ENCODE results near the gene LRPPRC.

The LRPPRC gene

DNA sequence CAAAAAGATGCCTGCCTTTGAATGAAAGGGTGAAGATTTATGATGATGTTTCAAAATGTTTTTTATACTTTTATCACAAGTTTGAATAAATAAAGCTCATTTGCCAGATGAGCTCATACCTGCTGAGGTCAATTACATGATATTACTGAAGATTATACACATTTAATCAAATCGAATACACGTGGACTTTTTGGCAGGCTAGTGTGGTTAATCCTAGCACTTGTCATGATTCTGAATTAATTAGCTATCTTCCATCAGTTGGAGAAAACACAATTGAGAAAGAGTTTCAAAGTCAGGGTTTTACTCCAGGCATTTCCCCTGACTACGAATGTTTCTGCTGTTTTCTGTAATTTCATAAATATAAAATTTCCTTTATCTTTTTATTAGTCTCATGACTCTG lies 54.4 kb downstream of the LRPPRC start:
- no peak for DNase-seq (ENCODE audit: low read depth)
- no peak overlapping the region for H3K4me3 ChIP-seq (ENCODE audit: low read depth, low read length)
- TF ChIP-seq, protein P1, sequence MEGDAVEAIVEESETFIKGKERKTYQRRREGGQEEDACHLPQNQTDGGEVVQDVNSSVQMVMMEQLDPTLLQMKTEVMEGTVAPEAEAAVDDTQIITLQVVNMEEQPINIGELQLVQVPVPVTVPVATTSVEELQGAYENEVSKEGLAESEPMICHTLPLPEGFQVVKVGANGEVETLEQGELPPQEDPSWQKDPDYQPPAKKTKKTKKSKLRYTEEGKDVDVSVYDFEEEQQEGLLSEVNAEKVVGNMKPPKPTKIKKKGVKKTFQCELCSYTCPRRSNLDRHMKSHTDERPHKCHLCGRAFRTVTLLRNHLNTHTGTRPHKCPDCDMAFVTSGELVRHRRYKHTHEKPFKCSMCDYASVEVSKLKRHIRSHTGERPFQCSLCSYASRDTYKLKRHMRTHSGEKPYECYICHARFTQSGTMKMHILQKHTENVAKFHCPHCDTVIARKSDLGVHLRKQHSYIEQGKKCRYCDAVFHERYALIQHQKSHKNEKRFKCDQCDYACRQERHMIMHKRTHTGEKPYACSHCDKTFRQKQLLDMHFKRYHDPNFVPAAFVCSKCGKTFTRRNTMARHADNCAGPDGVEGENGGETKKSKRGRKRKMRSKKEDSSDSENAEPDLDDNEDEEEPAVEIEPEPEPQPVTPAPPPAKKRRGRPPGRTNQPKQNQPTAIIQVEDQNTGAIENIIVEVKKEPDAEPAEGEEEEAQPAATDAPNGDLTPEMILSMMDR (IDR thresholded peaks at IDR 0.05; ENCODE audit: low read depth, low read length, missing control alignments) = no peak

DNA sequence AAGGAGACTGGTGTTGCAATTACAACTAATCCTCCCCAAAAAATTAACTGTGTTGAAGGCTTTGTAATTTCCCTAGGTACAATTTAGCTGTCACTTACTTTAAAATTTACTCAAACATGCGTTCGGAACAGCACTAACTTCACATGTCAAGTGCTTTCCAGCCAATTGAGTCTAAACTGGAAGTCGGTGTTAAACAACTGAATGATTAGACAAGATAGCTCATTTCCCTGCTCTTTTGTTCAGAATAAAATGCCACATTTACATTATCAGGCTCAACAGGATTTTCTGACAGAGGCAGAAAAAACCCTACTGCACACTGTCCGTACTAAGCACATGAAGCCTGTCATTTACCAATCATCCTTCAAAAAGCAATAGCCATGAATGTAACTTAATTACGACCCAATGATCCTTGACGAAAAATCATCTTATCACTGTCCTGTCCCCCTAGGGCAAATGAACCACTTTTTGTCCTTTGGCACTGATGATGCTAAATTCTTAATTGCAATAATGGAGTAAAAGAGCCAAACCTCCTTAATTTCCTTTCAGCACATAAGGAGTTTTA lies 56.0 kb downstream of the LRPPRC start:
- TF ChIP-seq, protein P1 (IDR thresholded peaks at IDR 0.05; ENCODE audit: low read depth, low read length, missing control alignments) = no peak
- no peak for DNase-seq (ENCODE audit: low read depth)
- no peak overlapping the region for H3K4me3 ChIP-seq (ENCODE audit: low read depth, low read length)

DNA sequence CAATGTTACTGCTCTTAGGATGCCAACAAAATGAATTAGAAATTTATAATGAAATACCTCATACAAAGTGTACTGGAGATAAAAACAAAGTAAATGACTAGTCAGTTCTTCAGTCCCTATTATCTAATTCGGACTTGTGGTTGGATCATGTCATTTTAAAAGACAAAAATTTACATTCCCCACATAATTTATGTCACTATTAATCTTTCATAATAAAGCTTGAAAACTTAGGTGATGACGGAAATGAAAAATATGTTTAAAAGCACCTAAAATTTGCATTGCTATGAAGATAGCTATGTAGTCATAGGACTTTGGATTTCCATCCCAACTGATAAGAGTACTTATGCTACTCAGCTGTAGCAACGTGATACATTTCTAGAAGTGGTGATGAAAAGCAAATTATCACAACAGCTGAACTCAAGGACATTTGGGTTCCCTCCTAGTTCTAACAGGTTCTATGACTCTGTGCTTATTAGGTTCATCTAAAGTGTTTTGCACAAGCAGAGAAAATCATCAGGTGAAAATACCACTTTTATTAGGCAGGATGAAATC lies 58.4 kb downstream of the LRPPRC start:
- no peak overlapping the region for H3K4me3 ChIP-seq (ENCODE audit: low read depth, low read length)
- TF ChIP-seq, protein P1 (IDR thresholded peaks at IDR 0.05; ENCODE audit: low read depth, low read length, missing control alignments) = no peak
- no peak for DNase-seq (ENCODE audit: low read depth)

DNA sequence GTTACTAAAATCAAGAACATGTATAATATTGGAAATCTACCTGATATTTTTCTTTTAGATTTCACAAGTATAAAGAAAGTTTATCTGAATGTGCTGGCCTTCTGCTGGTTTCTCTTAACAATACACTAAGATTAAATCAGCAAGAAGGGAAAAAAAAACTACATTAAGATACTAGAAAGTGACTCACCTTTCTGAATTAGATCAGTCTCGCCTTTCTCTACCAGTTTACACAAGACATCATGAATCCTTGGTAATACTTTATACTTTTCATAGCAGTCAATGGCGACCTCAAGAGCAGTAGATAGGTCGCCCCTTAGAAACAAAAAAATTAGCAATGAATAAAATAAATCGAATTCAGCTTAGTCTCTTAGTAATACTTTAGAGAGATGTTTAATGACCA lies 61.2 kb downstream of the LRPPRC start:
- TF ChIP-seq, protein P1 (IDR thresholded peaks at IDR 0.05; ENCODE audit: low read depth, low read length, missing control alignments) = no peak
- DNase-seq (ENCODE audit: low read depth) = no peak
- no peak overlapping the region for H3K4me3 ChIP-seq (ENCODE audit: low read depth, low read length)

DNA sequence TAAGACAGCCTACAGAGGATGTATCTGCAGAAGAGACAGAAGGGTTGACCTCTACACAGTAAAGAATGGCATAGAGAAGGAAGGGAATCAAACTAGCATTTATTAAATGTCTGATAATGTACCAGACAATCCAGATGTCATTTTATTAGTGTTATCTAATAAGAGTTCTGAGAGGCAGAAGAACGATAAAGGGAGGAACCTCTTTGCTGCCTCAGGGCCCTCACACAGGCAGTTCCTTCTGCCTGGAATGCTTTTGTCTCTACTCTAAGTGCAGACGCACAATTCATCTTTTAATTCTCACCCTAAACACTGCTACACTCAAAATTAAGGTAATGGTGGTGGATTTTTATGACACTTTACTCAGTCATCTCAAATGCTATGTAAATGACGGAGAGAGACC lies 64.5 kb downstream of the LRPPRC start:
- H3K4me3 ChIP-seq (ENCODE audit: low read depth, low read length) = no peak overlapping the region
- DNase-seq (ENCODE audit: low read depth) = no peak
- TF ChIP-seq, protein P1 (IDR thresholded peaks at IDR 0.05; ENCODE audit: low read depth, low read length, missing control alignments) = no peak

DNA sequence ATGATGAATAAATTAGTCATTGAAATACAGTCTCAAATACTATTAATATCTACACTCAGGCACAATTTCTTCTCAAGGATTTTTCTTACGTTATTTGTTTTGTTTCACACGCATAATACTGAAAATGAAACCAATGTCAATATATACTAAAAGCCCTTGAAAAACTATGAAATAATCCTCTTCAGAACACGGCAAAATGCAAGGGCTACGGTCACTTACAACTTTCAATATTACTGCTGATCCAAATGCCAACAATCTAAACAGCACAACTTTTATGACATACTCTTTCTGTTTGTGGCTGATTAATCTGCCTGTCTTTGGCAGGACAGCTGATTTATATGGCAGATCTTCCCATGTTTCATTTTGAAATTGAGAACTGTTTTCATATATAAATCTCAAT lies 68.3 kb downstream of the LRPPRC start:
- H3K4me3 ChIP-seq (ENCODE audit: low read depth, low read length) = no peak overlapping the region
- DNase-seq (ENCODE audit: low read depth) = no peak
- TF ChIP-seq, protein P1 (IDR thresholded peaks at IDR 0.05; ENCODE audit: low read depth, low read length, missing control alignments) = no peak

DNA sequence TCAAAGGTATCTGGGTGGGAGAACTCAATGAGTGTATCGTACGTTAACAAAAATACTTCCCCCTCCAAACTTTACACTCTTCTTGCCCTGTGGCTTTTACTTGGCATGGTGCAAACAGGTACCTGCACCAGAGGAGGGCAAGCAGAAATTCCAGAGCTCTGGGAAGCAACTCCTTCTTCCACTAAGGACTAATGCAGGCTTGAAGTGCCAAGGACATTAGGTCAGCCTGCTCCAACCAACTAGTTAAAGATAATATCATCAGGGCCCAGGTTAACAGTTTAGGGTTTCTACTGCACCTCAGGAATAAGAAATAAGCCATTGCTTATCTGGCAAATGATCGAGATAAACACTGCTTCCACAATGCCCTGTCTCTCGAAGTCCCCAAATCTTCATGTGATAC lies 70.4 kb downstream of the LRPPRC start:
- H3K4me3 ChIP-seq (ENCODE audit: low read depth, low read length) = no peak overlapping the region
- TF ChIP-seq, protein P1 (IDR thresholded peaks at IDR 0.05; ENCODE audit: low read depth, low read length, missing control alignments) = no peak
- no peak for DNase-seq (ENCODE audit: low read depth)
